Measurements from ENCODE around the gene TNFAIP1.
A peak's percentile ranks its signal among the peaks of the same experiment; 100 is the strongest.

The TNFAIP1 gene

DNA sequence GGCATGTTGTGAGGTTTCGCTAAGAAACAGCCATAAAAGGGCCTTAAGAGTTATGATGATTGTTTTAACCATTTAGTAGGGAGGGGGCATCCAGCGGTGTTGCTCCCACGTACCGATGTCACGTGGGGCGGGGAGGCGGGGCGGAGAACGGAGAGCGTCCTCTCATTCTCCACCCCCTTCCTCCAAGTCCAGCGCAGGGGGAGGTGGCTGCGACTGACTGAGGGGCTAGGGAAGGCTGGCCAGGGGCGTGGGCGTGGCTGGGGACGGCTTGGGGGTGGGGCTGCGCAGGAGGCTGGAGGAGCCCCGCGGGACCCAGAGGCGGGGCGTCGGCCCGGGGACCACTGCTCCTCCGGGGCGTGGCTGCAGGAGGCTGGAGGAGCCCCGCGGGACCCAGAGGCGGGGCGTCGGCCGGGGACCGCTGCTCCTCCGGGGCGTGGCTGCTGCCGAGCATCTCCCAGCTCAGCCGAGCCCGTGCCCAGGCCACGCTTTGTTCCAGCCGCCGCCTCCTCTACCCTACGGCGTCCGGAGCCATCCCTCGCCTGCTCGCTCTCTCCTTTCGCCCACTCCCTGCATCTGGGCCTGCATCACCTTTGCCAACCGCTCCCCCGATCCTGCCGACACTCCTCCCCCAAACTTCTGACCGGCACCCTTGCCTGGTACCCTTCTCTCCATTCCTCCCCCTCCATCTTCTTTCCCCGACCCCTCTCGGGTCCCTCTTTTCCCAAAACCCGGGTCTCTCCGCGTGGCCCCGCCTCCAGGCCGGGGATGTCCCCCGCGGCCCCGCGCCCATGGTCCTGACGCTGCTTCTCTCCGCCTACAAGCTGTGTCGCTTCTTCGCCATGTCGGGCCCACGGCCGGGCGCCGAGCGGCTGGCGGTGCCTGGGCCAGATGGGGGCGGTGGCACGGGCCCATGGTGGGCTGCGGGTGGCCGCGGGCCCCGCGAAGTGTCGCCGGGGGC is 36.0 kb downstream of the TNFAIP1 start, which contains the start of gene SARM1:
TSS of gene SARM1 (plus strand) at position 450 of the 958 bp plus-strand sequence. CDS start at position 789, 339 bp downstream.
- peak; percentile 95 for DNase-seq (ENCODE audit: low spot score)

DNA sequence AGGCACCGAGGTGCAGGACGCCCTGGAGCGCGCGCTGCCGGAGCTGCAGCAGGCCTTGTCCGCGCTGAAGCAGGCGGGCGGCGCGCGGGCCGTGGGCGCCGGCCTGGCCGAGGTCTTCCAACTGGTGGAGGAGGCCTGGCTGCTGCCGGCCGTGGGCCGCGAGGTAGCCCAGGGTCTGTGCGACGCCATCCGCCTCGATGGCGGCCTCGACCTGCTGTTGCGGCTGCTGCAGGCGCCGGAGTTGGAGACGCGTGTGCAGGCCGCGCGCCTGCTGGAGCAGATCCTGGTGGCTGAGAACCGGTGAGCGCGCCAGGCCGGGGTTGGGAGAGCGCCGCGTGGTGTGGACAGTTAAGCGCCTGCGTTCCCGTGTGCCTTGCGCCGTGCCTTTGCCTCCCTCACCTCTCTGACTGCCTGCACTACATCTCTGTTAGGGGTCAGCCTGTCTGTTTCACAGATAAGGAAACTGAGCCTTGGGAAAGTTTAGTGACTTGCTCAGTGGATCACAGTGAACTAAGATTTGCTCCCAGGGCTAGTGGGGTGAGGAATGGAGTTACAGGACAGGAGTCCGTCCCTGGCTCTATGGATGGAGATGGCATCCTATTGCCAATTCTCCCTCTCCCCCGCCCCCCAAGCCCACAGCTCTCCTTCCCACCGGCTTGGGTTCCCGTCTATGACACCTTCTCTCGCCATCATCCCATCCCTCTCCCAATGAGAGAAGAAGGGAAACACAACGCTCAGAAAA is 36.8 kb downstream of the TNFAIP1 start:
- peak; percentile 48 for DNase-seq (ENCODE audit: low spot score)

DNA sequence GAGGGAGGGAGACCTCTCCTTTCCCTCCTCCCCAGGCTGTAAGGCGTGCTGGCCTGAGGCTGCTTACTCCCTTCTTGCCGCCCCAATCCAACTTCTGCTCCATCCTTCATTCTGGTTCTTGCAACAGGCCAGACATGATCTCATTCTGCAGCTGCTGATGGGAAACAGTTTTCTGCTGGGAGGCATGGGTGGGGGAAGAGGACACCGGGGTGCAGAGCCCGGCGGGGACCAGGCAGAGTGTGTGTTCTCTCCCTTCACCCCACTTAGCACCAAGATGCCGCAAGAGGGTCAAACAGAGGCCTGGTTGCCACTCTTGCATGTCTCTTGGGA is 37.3 kb downstream of the TNFAIP1 start:
- DNase-seq (ENCODE audit: low spot score): no peak

DNA sequence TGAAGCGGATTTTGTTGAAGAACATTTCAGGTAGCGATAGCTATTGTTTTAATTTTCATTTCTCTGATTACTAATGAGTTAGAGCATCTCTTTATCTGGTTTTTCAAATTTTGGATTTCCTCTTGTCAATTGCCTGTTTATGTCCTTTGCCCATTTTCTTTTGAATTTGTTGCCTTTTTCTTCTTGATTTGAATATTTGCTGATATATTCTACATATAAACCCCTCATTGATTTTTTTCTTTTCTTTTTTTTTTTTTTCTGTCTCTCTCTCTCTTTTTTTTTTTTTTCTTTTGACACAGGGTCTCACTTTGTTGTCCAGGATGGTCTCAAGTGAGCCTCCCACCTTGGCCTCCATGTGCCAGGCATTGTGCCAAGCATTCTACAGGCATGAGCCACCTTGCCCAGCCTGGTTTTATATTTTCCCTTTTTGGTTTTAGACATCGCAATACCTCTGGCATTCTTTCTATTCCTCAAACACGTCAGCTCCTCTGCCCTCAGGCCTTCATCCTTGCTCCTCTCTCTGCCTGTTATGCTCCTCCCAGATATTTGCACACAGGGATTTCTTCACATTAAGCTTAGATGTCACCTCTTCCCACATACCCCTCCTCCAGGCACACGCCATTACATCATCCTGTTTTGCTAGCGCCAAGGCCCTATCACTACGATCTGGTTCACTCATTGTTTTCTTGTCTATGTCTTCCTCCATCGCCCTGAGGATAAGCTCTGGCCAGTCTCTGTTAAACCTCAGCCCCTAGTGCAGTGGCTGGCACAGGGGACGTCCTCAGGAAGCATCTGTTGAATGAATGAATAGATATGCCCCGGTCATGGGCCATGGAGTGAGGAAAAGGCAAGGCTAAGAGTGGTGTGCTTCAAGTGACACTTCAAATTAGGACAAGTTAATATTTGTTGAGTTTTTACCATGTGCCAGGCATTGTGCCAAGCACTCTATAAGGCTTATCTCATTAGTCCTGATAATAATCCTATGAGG is 44.5 kb downstream of the TNFAIP1 start:
- DNase-seq (ENCODE audit: low spot score): no peak

DNA sequence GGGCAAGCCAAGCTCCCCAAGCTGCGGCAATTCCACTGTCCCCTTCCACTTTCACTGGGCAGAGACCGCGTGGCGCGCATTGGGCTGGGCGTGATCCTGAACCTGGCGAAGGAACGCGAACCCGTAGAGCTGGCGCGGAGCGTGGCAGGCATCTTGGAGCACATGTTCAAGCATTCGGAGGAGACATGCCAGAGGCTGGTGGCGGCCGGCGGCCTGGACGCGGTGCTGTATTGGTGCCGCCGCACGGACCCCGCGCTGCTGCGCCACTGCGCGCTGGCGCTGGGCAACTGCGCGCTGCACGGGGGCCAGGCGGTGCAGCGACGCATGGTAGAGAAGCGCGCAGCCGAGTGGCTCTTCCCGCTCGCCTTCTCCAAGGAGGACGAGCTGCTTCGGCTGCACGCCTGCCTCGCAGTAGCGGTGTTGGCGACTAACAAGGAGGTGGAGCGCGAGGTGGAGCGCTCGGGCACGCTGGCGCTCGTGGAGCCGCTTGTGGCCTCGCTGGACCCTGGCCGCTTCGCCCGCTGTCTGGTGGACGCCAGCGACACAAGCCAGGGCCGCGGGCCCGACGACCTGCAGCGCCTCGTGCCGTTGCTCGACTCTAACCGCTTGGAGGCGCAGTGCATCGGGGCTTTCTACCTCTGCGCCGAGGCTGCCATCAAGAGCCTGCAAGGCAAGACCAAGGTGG is 45.7 kb downstream of the TNFAIP1 start:
- DNase-seq (ENCODE audit: low spot score): peak; percentile 74

DNA sequence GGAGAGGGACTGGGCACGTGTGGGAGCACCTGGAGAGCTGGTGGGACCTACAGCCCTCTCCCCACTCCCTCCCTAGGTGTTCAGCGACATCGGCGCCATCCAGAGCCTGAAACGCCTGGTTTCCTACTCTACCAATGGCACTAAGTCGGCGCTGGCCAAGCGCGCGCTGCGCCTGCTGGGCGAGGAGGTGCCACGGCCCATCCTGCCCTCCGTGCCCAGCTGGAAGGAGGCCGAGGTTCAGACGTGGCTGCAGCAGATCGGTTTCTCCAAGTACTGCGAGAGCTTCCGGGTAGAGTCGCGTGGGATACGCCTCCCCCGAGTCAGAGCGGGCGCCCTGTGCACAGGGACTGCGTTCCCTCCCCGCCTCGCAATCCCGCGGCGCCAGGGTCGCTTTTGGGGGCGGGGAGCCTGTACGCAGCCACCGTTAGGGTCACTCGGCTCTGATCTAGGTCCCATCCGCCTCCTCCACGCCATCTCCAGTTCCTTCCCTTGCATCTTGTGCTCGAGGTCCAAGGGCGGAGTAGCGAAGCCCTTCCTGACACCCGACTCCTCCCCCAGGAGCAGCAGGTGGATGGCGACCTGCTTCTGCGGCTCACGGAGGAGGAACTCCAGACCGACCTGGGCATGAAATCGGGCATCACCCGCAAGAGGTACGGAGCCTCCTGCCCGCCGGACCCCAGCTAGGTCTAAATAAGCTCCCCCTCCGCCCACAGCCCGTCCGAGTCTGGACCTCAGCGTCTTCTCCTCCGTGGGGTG is 48.9 kb downstream of the TNFAIP1 start:
- peak; percentile 65 for DNase-seq (ENCODE audit: low spot score)

DNA sequence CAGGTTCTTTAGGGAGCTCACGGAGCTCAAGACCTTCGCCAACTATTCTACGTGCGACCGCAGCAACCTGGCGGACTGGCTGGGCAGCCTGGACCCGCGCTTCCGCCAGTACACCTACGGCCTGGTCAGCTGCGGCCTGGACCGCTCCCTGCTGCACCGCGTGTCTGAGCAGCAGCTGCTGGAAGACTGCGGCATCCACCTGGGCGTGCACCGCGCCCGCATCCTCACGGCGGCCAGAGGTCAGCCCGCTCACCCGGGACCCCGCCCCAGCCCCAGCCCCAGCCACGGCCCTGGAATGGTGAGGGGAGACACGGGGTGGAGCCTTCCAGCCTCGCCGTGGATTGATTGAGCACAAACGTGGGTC is 49.5 kb downstream of the TNFAIP1 start:
- DNase-seq (ENCODE audit: low spot score): peak; percentile 48

DNA sequence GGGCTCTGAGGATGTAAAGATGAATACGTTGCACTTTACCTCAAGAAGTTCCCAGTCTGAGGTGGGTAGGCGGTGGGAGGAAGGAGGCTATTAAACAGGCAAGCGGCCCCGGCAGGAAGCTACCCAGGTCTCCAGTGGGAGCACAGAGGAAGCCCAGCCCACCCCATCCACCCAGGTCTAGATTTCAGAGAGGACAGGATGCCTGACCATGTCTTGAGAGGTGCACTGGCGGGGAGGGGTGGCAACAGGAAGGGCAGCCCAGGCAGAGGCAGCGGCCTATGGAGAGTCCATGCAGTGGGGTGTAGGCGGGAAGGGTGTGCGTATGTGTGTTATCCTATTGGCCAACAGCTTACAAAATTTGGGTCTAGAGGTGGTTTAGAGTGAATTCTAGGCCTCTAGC is 49.8 kb downstream of the TNFAIP1 start:
- no peak for DNase-seq (ENCODE audit: low spot score)

DNA sequence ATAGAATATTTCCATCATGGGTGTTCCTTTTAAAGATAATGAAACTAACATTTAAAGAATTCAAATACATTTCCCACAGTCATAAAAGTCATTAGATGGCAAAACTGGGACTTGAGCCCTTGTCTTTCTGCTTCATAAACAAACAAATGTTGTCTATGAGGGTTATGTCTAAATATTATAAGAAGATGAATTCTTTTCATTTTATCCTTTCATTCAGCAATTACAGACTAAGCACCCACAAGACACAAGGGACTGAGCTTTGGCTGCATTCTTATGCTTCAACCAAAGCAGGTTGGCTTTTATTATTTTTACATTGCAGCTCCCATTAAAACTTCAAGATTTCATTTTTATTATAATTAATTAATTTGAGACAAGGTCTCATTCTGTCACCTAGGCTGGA is 50.8 kb downstream of the TNFAIP1 start:
- DNase-seq (ENCODE audit: low spot score): no peak

DNA sequence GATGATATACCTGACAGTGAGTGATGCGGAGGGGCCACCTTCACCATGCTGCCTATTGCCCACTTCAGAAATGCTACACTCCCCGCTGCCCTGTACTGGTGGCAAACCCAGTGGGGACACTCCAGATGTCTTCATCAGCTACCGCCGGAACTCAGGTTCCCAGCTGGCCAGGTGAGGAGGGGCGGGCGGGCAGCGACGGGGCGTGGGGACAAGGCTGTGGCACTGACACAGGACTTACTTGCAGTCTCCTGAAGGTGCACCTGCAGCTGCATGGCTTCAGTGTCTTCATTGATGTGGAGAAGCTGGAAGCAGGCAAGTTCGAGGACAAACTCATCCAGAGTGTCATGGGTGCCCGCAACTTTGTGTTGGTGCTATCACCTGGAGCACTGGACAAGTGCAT is 52.5 kb downstream of the TNFAIP1 start:
- DNase-seq (ENCODE audit: low spot score): no peak

DNA sequence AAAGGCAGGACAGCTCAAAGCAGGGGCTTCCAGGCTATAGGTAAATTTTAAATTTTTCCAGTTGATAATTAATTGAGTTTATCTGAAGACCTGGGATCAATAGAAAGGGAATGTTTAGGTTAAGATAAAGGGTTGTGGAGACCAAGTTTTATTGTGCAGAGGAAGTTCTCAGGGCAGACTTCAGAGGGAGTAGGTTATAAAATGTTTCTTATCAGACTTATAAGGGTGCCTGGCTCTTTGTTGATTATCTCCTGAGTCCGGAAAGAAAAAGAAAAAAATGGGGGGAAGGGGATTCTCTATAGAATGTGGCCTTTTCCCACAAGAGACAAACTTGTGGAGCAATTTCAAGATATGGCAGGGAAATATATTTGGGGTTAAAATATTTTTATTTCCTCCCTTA is 54.6 kb downstream of the TNFAIP1 start:
- DNase-seq (ENCODE audit: low spot score): no peak

DNA sequence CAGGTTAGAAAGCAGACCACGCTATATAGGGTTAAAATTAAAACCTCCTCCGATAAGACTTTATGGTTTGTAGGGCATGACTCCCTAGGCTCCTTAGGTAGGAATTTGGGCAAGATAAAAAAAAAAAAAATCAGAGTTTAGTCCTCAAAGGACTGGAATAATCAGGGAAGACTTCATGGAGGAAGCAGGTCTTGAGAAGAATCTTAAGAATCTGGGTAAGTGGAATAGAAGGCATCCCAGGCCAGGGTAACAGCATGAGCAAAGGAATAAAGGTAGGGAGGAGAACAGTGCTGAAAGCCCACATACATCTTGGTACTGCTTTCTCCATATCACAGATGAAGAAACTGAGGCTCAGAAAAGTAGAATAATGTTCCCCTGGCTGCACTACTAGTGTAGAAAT is 55.0 kb downstream of the TNFAIP1 start:
- no peak for DNase-seq (ENCODE audit: low spot score)

DNA sequence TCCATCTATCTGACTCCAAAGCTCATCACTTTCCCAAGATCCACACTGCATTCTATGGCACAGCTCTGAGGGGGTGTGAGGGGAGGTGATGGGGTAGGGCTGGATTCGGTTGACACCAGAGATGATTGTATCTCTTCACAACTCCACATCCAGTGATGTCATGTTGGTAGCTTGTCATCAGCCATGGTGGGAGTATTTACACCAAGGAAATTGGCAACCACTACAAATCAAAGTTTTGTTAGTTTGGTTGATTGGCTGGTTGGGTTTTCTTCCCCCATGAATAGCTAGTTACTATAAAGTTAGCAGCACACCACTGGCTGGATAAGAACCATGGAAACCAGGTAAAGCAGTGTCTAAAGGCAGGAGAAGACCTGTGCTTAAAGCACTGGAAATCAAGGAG is 55.4 kb downstream of the TNFAIP1 start:
- DNase-seq (ENCODE audit: low spot score): no peak

DNA sequence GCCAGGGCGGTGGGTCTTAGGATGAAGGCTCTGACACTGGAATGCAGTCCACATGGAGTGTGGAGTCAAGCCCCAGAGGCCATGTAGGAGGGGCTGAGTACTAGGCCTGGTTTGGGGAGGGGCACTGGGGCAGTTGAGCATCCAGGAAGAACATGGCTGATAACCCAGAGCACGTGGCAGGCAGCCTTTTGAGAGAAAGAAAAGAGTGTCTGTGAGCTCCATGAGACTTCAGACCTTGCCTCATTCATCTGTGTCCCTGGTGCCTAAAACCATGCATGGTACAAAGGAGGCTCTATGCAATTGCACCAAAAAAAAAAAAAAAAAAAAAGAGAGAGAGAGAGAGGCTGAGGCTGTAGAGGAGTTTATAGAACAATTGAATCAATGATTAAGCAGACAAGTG is 55.8 kb downstream of the TNFAIP1 start:
- DNase-seq (ENCODE audit: low spot score): no peak

DNA sequence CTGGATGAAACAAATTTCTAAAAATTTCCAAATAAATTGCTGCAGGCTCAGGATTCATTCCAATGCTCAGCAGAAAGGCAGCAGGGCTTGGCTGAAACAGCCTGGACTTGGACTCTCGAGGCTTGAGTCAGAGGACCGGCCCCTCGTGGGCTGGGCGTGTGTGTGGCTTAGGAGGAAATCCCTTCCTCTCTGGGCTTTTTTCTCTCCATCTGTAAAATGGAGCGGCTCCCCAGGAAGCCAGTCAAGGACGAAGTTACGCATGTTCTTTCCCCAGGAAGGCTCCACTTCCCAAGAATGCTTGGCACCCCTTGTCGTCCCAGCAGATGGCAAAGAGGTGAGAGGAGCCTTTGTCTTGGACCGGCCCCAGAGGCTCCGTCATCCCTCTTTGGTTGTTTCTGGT is 56.9 kb downstream of the TNFAIP1 start:
- no peak for DNase-seq (ENCODE audit: low spot score)

DNA sequence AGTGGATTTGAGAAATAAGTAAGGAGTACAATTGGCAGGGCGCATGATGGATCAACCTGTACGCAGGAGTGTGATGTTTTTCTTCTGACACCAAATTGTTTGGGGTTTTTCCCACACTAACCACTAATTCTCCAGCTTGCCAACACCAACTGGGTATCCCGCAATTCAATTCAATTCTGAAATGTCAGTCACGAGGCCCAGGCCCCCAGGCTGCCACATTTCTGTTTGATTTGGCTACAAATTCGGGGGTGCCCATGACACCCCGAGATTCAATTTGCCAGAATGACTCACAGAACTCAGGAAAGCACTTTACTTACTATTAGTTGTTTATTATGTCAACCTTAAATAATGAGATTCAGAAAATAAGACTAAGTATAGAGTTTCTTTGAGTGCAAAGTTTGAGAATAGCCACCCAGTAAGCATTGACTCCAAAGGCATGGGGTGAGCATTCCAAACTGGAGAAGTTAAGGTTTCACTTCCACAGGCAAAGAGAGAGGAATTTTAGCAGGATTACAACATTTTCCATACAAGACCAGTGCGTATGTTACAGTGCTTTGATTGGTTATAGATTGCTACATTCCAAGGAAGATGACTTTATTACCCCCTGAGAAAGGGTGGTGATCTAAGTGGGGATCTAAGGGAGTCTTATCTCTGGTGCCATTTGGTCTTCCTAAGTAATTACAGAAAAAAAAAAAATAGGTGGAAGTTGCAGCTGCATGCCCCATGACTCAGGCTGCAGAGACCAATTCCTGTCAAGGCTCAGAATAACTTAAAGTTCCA is 59.0 kb downstream of the TNFAIP1 start:
- DNase-seq (ENCODE audit: low spot score): no peak

DNA sequence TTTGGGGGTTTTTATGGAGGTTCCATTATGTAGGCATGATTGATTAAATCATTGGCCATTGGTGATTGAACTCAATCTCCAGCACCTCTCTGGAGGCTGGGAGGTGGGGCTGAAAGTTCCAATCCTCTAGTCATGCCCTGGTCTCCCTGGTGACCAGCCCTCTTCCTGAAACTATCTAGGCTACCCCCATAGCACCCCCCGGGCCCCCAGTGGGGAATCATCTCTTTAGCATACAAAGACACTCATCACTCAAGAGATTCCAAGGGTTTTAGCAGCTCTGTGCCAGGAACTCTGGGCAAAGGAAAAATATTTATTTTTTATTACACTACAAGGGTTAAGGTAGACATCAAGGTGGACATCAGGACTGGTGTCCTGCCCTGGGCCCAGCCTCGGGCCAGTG is 59.9 kb downstream of the TNFAIP1 start:
- no peak for DNase-seq (ENCODE audit: low spot score)

DNA sequence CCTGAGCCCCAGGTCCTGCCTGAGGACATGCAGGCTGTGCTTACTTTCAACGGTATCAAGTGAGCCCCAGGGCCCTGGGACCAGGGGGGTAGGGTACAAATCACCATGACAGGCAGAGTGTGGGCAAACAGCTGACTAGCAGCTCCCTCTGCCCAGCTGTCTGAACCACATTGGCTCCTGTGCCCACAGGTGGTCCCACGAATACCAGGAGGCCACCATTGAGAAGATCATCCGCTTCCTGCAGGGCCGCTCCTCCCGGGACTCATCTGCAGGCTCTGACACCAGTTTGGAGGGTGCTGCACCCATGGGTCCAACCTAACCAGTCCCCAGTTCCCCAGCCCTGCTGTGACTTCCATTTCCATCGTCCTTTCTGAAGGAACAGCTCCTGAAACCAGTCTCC is 60.4 kb downstream of the TNFAIP1 start:
- DNase-seq (ENCODE audit: low spot score): no peak
